ENCODE results near the gene TRAPPC14. TPM values are rescaled to one million over a fixed set of nuclear protein-coding genes. Genes with fewer than 3 reads are reported as not detected.
"Not testable (repeated sequence)": the region's sequence is repeated elsewhere in the genome, so short reads cannot be mapped to it uniquely, and the experiment has no call there.

The TRAPPC14 gene
- polyA plus RNA-seq, 3 donors: 21.0 to 27.1 (median 24.7) TPM

GRCh38 chr7:100156331-100157068, 2.0 kb downstream of the TRAPPC14 start:
- no peak for DNase-seq

DNA sequence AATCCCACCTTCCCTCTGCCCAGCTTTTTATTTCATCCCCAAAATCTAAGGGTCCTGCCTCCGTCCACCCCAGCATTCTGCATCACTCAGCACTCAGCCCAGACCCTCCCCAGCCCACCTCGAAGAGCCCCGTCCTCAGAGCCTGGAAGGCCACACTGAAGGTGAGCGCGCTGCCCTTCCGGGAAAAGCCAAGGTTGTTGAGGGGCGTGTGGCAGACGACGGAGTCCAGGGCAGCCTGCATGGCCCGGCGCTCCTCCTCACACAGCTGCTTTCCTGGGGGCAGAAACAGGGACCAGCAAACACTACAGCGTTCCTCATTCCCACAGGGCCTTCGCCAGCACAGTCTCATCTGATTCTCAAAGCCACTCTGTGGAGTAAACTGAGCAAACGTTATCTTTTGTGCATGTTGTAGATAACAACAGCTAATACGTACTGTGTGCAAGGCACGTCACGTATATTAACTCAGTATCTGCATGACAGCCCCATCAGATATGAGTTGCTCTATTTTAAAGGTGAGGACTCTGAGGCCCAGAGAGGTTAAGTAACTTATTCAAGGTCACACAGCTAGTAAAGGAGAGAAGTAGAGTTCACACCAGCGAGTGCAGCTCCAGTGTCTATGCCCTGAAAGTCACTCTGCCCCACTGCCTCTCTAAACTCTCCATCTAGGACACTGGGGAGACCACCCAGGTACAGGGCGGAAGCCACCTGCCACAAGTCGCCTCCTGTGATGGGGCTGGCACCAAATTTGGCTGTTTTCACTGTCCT, 2.8 kb downstream of the TRAPPC14 start:
- DNase-seq: no peak

DNA sequence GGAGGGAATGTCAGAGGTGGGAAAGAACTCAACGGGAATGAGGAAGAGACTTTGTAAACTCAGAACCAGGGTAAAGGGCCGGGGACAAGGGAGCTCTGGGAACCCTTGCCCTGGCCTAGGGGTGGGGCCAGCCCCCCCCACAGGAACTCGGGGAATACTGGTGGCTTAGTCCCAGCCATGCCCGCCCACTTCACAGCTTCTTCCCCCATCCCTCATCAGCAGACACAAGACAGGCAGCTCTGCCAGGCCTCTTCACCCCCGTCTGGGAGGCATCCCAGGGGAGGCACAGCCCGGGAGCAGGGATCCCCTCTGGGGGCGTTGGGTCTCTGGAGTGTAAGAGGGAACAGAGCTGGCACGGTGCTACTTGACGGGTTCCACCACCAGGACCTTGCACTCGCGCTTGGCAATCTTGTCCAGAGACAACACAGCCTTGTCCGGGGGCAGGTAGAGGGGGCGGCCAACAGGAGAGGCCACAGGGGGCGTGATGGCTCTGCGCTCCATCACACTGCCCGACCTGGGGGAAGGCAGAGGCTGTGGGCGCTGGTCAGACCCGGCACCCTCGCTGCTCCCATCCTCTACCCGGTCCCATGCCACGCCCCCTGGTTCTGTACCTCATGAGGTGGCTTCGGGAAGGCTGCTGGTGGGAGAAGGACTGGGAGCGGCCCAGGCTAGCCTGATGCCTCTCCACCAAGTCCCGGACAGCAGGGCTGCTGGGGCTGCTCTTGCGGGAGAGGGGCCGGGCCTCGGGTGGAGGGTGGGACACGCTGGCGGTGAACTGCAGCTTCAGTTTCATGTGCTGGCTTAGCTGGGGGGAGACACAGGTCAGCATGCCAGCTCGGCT, 3.7 kb downstream of the TRAPPC14 start:
- no peak for DNase-seq

DNA sequence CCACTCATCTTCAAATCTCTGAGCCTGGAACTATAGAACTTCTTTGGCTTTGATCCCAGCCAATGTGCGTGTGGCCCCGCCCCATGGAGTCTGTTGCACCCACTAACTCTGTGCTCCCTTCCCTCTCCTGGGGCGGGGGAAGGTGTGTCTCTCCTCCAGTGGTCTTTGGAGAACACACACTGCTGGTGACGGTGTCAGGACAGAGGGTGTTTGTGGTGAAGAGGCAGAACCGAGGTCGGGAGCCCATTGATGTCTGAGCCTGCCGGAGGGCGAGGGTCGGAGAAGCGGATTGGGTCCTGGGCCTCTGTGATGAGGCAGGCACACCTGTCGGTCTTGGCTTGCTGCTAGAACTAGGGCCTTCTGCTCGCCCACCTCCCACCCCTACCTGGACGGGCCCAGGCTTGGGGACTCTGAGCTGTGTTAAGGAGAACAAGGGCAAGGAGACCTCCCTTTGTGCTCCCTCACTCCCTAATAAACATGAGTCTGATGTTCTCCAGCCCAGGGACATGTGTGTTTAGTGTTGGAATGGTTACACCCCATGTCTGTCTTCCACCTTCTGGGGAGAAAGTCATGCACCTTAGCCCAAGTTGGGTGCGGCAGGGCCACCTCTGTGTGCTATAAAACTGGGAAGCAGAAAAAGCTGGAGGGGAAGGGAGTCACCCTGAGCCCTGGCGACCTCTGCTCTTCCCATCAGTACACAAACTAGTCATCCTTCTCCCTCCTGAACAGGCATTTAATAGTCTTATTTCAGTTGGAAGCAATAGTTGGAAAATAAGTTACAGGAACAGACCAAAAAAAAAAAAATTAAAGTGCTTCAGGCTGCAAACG, 4.6 kb downstream of the TRAPPC14 start:
- no peak for DNase-seq

- no peak for DNase-seq
Measured at GRCh38 chr7:100152937-100153666, 5.4 kb downstream of the TRAPPC14 start.

DNA sequence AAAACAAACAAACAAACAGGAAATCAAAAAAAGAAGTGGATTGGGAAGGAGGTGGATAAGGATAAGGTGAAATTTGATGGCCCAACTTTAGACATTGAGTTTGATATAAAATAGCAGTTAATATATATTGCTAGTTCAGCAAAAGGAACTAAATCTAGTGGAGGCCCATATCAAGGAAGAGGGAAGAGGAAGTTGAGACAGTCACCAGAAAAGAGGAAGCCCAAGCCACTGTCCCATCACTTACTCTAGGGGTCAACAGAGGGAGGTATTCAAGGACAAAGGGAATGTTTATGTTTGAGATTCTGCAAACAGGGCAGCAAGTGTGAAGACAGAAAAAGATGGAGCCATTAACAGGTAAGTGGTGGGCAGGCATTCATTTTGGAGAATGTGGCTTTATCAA, 6.1 kb downstream of the TRAPPC14 start:
- no peak for DNase-seq

DNA sequence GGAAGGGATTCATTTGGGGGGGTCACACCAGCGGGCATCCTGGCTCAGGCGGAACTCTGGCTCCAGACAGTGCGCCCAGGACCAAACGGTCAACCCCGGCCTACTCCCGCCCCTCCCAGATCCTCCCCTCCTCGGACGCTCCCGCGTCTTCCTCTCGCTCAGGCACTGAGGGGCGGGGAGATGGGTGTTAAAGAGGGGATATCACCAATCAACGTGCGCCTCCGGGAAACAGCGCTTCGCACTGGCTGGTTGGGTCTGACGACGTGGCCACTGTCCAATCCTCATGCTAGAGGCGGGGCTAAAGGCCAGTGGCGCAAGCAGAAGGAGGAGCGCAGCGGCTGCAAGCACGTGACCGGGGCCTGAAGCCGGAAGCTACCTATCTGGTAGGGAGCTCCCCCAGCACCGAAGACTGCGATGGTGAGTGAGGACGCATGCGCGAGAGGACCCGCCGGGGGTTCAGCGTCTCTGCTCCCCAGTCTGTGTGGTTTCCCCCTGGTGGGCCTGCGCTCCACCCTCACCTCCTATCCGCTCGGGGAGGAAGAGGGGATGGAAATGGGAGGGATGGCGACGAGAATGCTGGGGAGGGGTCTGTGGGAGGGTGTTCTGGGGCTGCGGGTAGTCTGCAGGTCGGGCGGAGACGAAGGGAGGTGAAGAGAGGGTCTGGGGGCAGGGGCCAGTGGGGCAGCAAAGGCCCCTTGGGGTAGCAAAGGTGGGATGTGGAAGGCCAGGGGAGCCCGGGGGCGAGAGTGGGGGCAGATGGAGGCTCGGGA, 9.8 kb downstream of the TRAPPC14 start, which contains the start of gene LAMTOR4:
Gene LAMTOR4, plus strand, starts transcription at position 360 of the 770 bp plus-strand sequence. Its CDS starts 55 bp downstream, at position 415.
- peak; percentile 99 for DNase-seq

GRCh38 chr7:100148225-100148558, 10.3 kb downstream of the TRAPPC14 start:
- no peak for DNase-seq

DNA sequence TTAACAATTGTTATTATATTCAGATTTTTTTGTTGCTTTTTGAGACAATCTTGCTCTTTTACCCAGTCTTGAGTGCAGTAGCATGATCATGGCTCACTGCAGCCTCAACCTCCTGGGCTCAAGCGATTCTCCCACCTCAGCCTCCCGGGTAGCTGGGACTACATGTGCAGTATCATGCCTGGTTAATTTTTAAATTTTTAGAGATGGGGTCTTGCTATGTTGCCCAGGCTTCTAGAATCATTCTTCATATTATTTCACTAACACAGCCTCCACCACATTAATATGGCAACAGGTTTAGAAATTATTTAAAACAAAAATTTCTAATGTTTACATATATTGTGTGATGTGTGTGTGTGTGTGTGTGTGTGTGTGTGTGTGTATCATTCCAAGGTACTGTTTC, 11.2 kb downstream of the TRAPPC14 start:
- no peak for DNase-seq

- not testable (repeated sequence) for DNase-seq
Measured at GRCh38 chr7:100146350-100146749, 12.2 kb downstream of the TRAPPC14 start.

- DNase-seq: no peak
Measured at GRCh38 chr7:100142461-100142860, 16.1 kb downstream of the TRAPPC14 start.

- no peak for DNase-seq
Measured at GRCh38 chr7:100141555-100141949, 17.0 kb downstream of the TRAPPC14 start.

GRCh38 chr7:100137851-100138760, 20.4 kb downstream of the TRAPPC14 start:
- no peak for DNase-seq

DNA sequence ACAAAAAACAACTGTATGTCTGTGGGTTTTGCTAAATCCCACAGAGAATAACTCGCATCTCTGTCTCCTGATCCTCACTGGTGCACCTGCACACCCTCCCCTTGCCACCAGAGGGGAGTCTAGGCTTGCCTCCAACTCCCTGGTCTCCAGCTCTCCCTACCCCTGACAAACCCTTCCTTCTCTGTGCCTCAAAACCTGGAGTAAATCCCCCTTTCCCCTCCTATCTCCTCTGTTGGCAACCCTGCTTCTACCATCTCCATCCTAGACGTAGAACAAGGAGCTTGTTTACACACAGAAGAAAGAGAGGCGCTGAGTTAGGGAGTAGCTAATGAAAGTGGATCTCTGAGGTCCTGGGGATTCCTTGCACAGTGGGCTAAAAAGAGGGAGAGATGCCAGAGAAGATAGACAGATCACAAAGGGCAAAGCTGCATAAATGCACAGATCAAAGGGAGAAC, 25.8 kb downstream of the TRAPPC14 start:
- no peak for DNase-seq

- no peak for DNase-seq
Measured at GRCh38 chr7:100132126-100132525, 26.4 kb downstream of the TRAPPC14 start.

DNA sequence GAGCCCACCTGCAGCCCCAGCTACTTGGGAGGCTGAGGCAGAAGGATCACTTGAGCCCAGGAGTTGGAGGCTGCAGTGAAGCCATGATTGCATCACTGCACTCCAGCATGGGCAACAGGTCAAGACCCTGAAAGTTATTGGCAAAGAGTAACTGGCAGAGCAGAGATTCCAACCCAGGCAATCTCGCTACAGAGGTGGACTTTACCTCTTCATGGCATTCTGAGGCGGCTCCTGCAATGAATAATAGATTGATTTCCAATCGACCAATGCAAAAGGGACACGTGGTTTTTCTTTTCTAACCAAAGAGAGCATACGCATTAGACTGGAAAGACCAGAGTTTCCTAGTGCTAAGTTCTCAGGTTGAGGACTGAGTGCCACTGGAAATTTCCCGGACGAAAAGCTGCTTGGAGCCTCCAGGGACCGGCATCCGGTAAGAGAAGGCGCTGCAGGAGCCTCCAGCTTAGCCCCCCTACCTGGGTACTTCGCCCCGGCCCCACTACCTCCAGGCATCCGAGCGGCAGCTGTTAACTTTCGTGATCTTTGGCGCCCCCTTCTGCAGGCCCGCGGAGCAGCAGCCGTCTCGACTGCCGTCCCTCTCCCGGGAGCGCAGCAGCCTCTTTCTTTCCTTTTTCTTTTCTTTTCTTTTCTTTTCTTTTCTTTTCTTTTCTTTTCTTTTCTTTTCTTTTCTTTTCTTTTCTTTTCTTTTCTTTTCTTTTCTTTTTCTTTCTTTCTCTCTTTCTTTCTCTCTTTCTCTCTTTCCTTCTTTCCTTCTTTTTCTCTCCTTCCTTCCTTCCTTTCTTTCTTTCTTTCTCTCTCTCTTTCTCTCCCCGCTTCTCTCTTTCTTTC, 27.7 kb downstream of the TRAPPC14 start:
- peak; percentile 74 for DNase-seq

DNA sequence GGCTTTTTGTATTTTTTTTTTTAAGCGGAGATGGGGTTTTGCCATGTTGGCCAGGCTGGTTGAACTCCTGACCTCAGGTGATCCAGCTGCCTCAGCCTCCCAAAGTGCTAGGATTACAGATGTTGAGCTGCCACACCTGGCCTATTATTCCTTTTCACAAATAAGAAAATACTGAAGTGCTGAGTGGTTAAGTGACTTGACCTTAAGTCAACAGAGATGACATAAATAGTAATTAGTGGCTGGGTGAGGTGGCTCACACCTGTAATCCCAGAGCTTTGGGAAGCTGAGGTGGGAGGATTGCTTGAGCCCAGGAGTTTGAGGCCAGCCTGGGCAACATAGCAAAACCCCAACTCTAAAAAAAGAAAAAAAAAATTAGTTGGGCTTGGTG, 28.3 kb downstream of the TRAPPC14 start:
- not testable (repeated sequence) for DNase-seq

- no peak for DNase-seq
Measured at GRCh38 chr7:100128637-100128963, 29.9 kb downstream of the TRAPPC14 start.
